Testis (tissue), 2 donors: ENCODE measurements around the gene KLHL4.

Experiments used
- CTCF ChIP-seq, 3 experiments: fragments of 450-650 bp in 2 of 3; fragments of 200-600 bp in 1 of 3; sonication (generic) in 1 of 3; IDR thresholded peaks; one replicate each; pipeline ENCODE4 v1.5.1; 2016 to 2019; ENCODE audit warnings: antibody characterized with exemption in 3 of 3, mild to moderate bottlenecking in 2 of 3, moderate library complexity in 1 of 3
- POLR2A ChIP-seq: fragments of 450-650 bp; IDR thresholded peaks from one replicate; pipeline ENCODE4 v1.6.1; 2017; ENCODE audit warnings: antibody characterized with exemption, mild to moderate bottlenecking, moderate library complexity

GRCh38 chrX:87664381-87664780 lies 146.8 kb downstream of the KLHL4 start:
- TF ChIP-seq CTCF (IDR thresholded peaks at IDR 0.05) (peak in 2 of 3 experiments; percentile 15 to 36), POLR2A (no peak)
